Esophagus muscularis mucosa (tissue), 3 donors: ENCODE results near the gene PARP3.

ENCODE experiments used
- CTCF ChIP-seq, 3 experiments: fragments of 200-600 bp in 2 of 3; fragments of 450-650 bp in 1 of 3; sonication (generic) in 2 of 3; IDR thresholded peaks; one replicate each; pipeline ENCODE4 v1.5.1; 2017 to 2019; ENCODE audit warnings: antibody characterized with exemption in 3 of 3, mild to moderate bottlenecking in 2 of 3, moderate library complexity in 1 of 3
- POLR2A ChIP-seq: fragments of 450-650 bp; IDR thresholded peaks from one replicate; pipeline ENCODE4 v1.6.1; 2017; ENCODE audit warnings: antibody characterized with exemption, moderate library complexity, mild to moderate bottlenecking, low read depth

- no peak for TF ChIP-seq CTCF (IDR thresholded peaks at IDR 0.05)
- TF ChIP-seq POLR2A: no peak
These were observed 26.9 kb downstream of the PARP3 start for GRCh38 chr3:51968883-51969678.
